Mesothelial cell of epicardium (in vitro differentiated cells): Measurements from ENCODE around the gene BMAL2. TPM values are rescaled to one million over a fixed set of nuclear protein-coding genes. Genes with fewer than 3 reads are reported as not detected.

ENCODE experiments used
- DNase-seq, 2 experiments: peaks; one replicate each; pipeline ENCODE4 v3.0.0; 2021; ENCODE audit warnings: low spot score in 2 of 2; ENCODE audit not compliant: unreplicated experiment in 2 of 2
- H3K27ac Mint-ChIP-seq: 2 replicates; pipeline ENCODE4 v1.8.0; 2021; ENCODE audit warnings: mixed read lengths
- H3K27me3 Mint-ChIP-seq: 2 replicates; pipeline ENCODE4 v1.8.0; 2021; ENCODE audit warnings: low read depth, mixed read lengths
- H3K36me3 Mint-ChIP-seq: 2 replicates; pipeline ENCODE4 v1.8.0; 2021; ENCODE audit warnings: mixed read lengths
- H3K4me1 Mint-ChIP-seq: 2 replicates; pipeline ENCODE4 v1.8.0; 2021; ENCODE audit warnings: mixed read lengths
- H3K4me3 Mint-ChIP-seq: 2 replicates; pipeline ENCODE4 v1.8.0; 2021; ENCODE audit warnings: mild to moderate bottlenecking, moderate library complexity, mixed read lengths
- H3K9me3 Mint-ChIP-seq: 2 replicates; pipeline ENCODE4 v1.8.0; 2021; ENCODE audit warnings: mixed read lengths
- CTCF ChIP-seq: fragments of 200-600 bp; sonication (generic); IDR thresholded peaks from one replicate; pipeline ENCODE4 v1.5.0; 2021; ENCODE audit warnings: antibody characterized with exemption; ENCODE audit not compliant: unreplicated experiment
- total RNA-seq: library from RNA; stranded (reverse); gene quantifications from 3 replicates; pipeline ENCODE4 v1.2.1, GENCODE V29; 2021

The BMAL2 gene
- total RNA-seq, 1 donor from 2014 or later, result 3.8 TPM

DNA sequence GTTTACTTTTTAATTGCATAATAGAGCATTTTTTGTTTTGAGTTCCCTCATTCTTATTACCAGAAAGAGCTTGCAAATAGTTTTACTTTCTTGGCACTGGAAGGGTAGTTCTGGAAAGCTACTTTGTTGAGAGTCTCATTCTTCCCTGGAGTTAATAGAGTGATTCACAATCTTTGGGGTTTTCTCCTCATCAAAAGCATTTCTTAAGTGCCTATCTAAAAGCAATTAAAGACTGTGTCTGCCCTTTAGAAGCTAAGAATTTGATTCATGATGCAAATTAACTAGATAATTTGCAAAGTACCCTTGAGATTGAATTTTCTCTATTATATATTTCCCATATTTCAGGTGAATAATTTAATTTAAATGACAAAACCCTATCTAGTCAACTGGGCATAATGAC, 8.1 kb upstream of the BMAL2 start:
- Mint-ChIP-seq H3K4me1 (no peaks in the 10 kb centered on the region), H3K9me3 (no peaks in the 10 kb centered on the region), H3K4me3 (no peak overlapping the region), H3K27ac (no peak overlapping the region), H3K36me3 (peaks cover 21% of the 10 kb centered on the region), H3K27me3 (no peaks in the 10 kb centered on the region)
- DNase-seq, result no peak
- no peak for TF ChIP-seq CTCF

GRCh38 chr12:27330846-27331245, 1.8 kb upstream of the BMAL2 start:
- H3K4me3 Mint-ChIP-seq, result no peak overlapping the region
- DNase-seq, result no peak

GRCh38 chr12:27331291-27331926, 1.2 kb upstream of the BMAL2 start:
- no peaks in the 10 kb centered on the region for H3K9me3 Mint-ChIP-seq
- H3K27me3 Mint-ChIP-seq, result peaks cover 52% of the 10 kb centered on the region
- no peak for TF ChIP-seq CTCF
- H3K4me1 Mint-ChIP-seq, result peaks cover 30% of the 10 kb centered on the region
- H3K36me3 Mint-ChIP-seq, result peaks cover 11% of the 10 kb centered on the region
- H3K27ac Mint-ChIP-seq, result peak overlapping the region; percentile 78
- peak overlapping the region; percentile 35 for H3K4me3 Mint-ChIP-seq
- DNase-seq, result no peak

More at GRCh38 chr12:27330846-27331245, 1.8 kb upstream of the BMAL2 start:
- peaks cover 11% of the 10 kb centered on the region for H3K36me3 Mint-ChIP-seq
- peaks cover 47% of the 10 kb centered on the region for H3K27me3 Mint-ChIP-seq
- no peak for TF ChIP-seq CTCF
- peak overlapping the region; percentile 78 for H3K27ac Mint-ChIP-seq
- no peaks in the 10 kb centered on the region for H3K9me3 Mint-ChIP-seq
- peaks cover 30% of the 10 kb centered on the region for H3K4me1 Mint-ChIP-seq

DNA sequence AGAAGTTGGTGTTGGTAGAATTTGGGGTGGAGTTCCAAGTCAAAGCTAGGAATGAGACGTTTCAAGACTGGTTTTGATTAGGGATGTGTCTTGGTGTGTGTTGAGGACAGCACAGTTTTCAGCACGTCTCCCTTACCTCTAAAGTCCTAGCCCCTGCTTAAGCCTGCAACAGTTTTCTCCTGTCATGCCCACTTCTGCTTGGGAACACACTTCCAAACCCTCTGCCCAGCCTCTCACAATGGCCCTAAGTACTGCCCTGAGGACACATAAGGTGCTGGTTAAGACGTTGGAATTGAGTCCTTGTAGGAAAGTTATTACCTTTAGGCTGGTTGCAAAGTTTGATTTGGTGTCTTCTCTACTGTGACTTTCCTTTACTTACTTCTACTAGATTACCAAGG, 710 bp upstream of the BMAL2 start:
- Mint-ChIP-seq H3K4me1 (peaks cover 30% of the 10 kb centered on the region), H3K27me3 (peaks cover 52% of the 10 kb centered on the region), H3K27ac (peak overlapping the region; percentile 13), H3K4me3 (peak overlapping the region; percentile 61), H3K36me3 (peaks cover 7% of the 10 kb centered on the region), H3K9me3 (no peaks in the 10 kb centered on the region)
- TF ChIP-seq CTCF, result no peak
- no peak for DNase-seq

GRCh38 chr12:27332407-27332713, 276 bp upstream of the BMAL2 start:
- no peaks in the 10 kb centered on the region for H3K9me3 Mint-ChIP-seq
- peaks cover 30% of the 10 kb centered on the region for H3K4me1 Mint-ChIP-seq
- H3K36me3 Mint-ChIP-seq, result peaks cover 7% of the 10 kb centered on the region
- DNase-seq, result no peak
- H3K4me3 Mint-ChIP-seq, result peak overlapping the region; percentile 61
- H3K27ac Mint-ChIP-seq, result peak overlapping the region; percentile 45
- no peak for TF ChIP-seq CTCF
- H3K27me3 Mint-ChIP-seq, result peaks cover 53% of the 10 kb centered on the region
